Sigmoid colon (tissue), 4 donors: ENCODE results near the gene PTPRN.

Experiments
- EP300 ChIP-seq, 4 donors: sonication (generic); formaldehyde crosslinking; IDR thresholded peaks; one replicate each; pipeline ENCODE4 v1.6.1; 2017; ENCODE audit warnings: antibody characterized with exemption in 4 of 4
- POLR2A ChIP-seq, 2 donors: fragments of 450-650 bp; IDR thresholded peaks; one replicate each; pipeline ENCODE4 v1.6.1; 2016; ENCODE audit warnings: antibody characterized with exemption in 2 of 2, mild to moderate bottlenecking in 2 of 2, moderate library complexity in 2 of 2
- POLR2AphosphoS5 ChIP-seq, 4 donors: sonication (generic); formaldehyde crosslinking; IDR thresholded peaks; one replicate each; pipeline ENCODE4 v1.6.1; 2017; ENCODE audit warnings: antibody characterized with exemption in 4 of 4
- TF ChIP-seq, protein P1 (sequence below), 4 experiments: fragments of 450-650 bp in 3 of 4; fragments of 200-600 bp in 1 of 4; IDR thresholded peaks; one replicate each; pipeline ENCODE4 v1.5.1; 2016 to 2019; ENCODE audit warnings: antibody characterized with exemption in 4 of 4, mild to moderate bottlenecking in 3 of 4, moderate library complexity in 2 of 4

- TF ChIP-seq POLR2AphosphoS5 (IDR thresholded peaks at IDR 0.05) = no peak
- TF ChIP-seq, protein P1, sequence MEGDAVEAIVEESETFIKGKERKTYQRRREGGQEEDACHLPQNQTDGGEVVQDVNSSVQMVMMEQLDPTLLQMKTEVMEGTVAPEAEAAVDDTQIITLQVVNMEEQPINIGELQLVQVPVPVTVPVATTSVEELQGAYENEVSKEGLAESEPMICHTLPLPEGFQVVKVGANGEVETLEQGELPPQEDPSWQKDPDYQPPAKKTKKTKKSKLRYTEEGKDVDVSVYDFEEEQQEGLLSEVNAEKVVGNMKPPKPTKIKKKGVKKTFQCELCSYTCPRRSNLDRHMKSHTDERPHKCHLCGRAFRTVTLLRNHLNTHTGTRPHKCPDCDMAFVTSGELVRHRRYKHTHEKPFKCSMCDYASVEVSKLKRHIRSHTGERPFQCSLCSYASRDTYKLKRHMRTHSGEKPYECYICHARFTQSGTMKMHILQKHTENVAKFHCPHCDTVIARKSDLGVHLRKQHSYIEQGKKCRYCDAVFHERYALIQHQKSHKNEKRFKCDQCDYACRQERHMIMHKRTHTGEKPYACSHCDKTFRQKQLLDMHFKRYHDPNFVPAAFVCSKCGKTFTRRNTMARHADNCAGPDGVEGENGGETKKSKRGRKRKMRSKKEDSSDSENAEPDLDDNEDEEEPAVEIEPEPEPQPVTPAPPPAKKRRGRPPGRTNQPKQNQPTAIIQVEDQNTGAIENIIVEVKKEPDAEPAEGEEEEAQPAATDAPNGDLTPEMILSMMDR (IDR thresholded peaks at IDR 0.05) = no peak
- TF ChIP-seq POLR2A (IDR thresholded peaks at IDR 0.05) = no peak
- no peak for TF ChIP-seq EP300 (IDR thresholded peaks at IDR 0.05)
Observed at GRCh38 chr2:219287580-219288265, 21.5 kb downstream of the PTPRN start.
